Body of pancreas (tissue), 4 donors: ENCODE measurements around the gene NFIA. TPM values are rescaled to one million over a fixed set of nuclear protein-coding genes. Genes with fewer than 3 reads are reported as not detected.

Experiments used
- ATAC-seq: fragments of 150-250 bp; one replicate; pipeline ENCODE4 v1.9.1; 2016
- DNase-seq, 4 donors: peaks; one replicate each; pipeline ENCODE4 v3.0.0-alpha.2; 2019
- H3K27ac ChIP-seq, 4 donors: fragments of 200-600 bp; sonication (generic); 1 replicate in 3 of 4; 2 replicates in 1 of 4; pipeline versions ENCODE4 v1.5.1 to v1.6.1; 2016 to 2019; ENCODE audit warnings: mild to moderate bottlenecking in 1 of 4, mixed read lengths in 1 of 4, moderate library complexity in 1 of 4
- H3K27me3 ChIP-seq, 2 donors: fragments of 200-600 bp; sonication (generic); one replicate each; pipeline ENCODE4 v1.6.0; 2016; ENCODE audit warnings: mild to moderate bottlenecking in 1 of 2
- H3K36me3 ChIP-seq, 2 donors: fragments of 200-600 bp; sonication (generic); replicated peaks in 1 of 2; 2 replicates each; pipeline ENCODE4 v1.5.1; 2016; ENCODE audit warnings: low read depth in 2 of 2; ENCODE audit not compliant: insufficient read depth in 1 of 2
- H3K4me1 ChIP-seq: fragments of 200-600 bp; sonication (generic); one replicate; pipeline ENCODE4 v1.6.0; 2016
- H3K4me3 ChIP-seq, 2 donors: fragments of 200-600 bp; sonication (generic); 1 replicate in 1 of 2; 2 replicates in 1 of 2; pipeline ENCODE4 v1.5.1; 2016 to 2019
- H3K9me3 ChIP-seq, 3 donors: fragments of 200-600 bp; sonication (generic); 1 replicate in 2 of 3; 2 replicates in 1 of 3; pipeline ENCODE4 v1.5.1; 2016
- POLR2A ChIP-seq, 3 donors: fragments of 450-650 bp; IDR thresholded peaks; one replicate each; pipeline ENCODE4 v1.6.1; 2016; ENCODE audit warnings: antibody characterized with exemption in 3 of 3, mild to moderate bottlenecking in 2 of 3
- WGBS, 2 donors: methylation state at CpG; one replicate each; pipeline ENCODE4 v1.1.5; 2017; 5-methylcytosine and 5-hydroxymethylcytosine counted together
- intact Hi-C: fragments of 100-400 bp; cut with DNase I; formaldehyde crosslinking; loops from one replicate; pipeline ENCODE4 v1.15.1; 2023
- total RNA-seq, 2 donors: library from RNA; depleted of rRNA; stranded (reverse); fragments of >200 nt; gene quantifications; one replicate each; pipeline ENCODE4 v1.1.0, GENCODE V29; 2016
- TF ChIP-seq, protein P1 (sequence below), 7 experiments: fragments of 450-650 bp in 4 of 7; fragments of 200-600 bp in 3 of 7; sonication (generic) in 3 of 7; IDR thresholded peaks; one replicate each; pipeline ENCODE4 v1.5.1; 2016 to 2019; ENCODE audit warnings: antibody characterized with exemption in 7 of 7

NFIA gene
- total RNA-seq, 2 donors from 2014 or later: 21.5 to 32.3 TPM

DNA sequence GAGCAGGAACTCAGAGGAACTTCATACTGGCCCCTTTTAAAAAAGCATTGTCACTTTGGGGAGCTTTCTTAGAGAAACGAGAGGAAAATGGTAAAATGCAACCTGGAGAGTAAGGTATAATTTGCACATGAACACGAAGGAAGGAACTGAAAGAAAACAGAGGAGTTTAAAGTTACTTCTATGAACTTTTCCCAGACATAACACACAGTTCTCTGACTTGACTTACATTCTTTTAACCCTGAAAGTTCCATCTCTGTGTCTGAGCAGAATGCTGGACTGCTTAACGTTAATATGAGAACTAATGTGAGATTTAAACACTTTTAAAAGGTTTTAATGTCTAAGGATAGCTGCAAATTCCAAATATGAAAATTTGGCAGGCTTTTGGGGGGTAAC lies 102.3 kb downstream of the NFIA start:
- no peaks in the 10 kb centered on the region for H3K9me3 ChIP-seq
- no peak for DNase-seq
- H3K27me3 ChIP-seq: no peaks in the 10 kb centered on the region
- no peak overlapping the region for H3K4me3 ChIP-seq
- H3K27ac ChIP-seq: peak overlapping the region; percentile 73 to 93 (median 83)
- TF ChIP-seq, protein P1, sequence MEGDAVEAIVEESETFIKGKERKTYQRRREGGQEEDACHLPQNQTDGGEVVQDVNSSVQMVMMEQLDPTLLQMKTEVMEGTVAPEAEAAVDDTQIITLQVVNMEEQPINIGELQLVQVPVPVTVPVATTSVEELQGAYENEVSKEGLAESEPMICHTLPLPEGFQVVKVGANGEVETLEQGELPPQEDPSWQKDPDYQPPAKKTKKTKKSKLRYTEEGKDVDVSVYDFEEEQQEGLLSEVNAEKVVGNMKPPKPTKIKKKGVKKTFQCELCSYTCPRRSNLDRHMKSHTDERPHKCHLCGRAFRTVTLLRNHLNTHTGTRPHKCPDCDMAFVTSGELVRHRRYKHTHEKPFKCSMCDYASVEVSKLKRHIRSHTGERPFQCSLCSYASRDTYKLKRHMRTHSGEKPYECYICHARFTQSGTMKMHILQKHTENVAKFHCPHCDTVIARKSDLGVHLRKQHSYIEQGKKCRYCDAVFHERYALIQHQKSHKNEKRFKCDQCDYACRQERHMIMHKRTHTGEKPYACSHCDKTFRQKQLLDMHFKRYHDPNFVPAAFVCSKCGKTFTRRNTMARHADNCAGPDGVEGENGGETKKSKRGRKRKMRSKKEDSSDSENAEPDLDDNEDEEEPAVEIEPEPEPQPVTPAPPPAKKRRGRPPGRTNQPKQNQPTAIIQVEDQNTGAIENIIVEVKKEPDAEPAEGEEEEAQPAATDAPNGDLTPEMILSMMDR (IDR thresholded peaks at IDR 0.05): no peak
- TF ChIP-seq POLR2A (IDR thresholded peaks at IDR 0.05): no peak
- ATAC-seq: no peak
- 4 to 5% methylated on average over 3 of the region's 3 CpGs for WGBS, 2 donors
- intact Hi-C loops: no loop called here
- peaks cover 47% of the 10 kb centered on the region for H3K4me1 ChIP-seq
- H3K36me3 ChIP-seq: no peaks in the 10 kb centered on the region

DNA sequence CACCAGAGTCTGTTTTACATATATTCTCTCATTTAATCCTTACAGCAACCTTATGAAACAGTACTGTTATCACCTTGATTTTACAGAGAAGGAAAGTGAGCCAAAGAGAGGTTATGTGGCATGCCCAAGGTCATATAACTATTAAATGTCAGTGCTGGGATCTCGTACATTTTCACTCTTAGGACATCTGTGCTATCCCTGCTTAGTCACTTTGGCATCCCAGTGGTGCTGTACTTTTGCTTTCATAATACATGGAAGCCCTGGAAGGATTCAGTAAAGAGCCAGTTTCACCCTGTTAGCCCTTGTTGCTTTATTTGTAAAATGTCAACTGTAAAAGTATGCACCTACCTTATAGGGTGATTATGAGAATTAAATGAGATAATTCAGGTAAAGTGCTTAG lies 104.4 kb downstream of the NFIA start:
- TF ChIP-seq POLR2A (IDR thresholded peaks at IDR 0.05): no peak
- TF ChIP-seq, protein P1 (IDR thresholded peaks at IDR 0.05): no peak
- no peak for ATAC-seq
- Histone ChIP-seq H3K27ac (peak overlapping the region in 3 of 4 donors; percentile 2 to 32 (median 4)), H3K4me1 (peaks cover 57% of the 10 kb centered on the region), H3K9me3 (no peaks in the 10 kb centered on the region), H3K27me3 (no peaks in the 10 kb centered on the region), H3K4me3 (no peak overlapping the region), H3K36me3 (no peaks in the 10 kb centered on the region)
- no peak for DNase-seq
- WGBS, 2 donors: 10 to 13% methylated on average over 1 of the region's 1 CpG
- intact Hi-C loops: no loop called here

DNA sequence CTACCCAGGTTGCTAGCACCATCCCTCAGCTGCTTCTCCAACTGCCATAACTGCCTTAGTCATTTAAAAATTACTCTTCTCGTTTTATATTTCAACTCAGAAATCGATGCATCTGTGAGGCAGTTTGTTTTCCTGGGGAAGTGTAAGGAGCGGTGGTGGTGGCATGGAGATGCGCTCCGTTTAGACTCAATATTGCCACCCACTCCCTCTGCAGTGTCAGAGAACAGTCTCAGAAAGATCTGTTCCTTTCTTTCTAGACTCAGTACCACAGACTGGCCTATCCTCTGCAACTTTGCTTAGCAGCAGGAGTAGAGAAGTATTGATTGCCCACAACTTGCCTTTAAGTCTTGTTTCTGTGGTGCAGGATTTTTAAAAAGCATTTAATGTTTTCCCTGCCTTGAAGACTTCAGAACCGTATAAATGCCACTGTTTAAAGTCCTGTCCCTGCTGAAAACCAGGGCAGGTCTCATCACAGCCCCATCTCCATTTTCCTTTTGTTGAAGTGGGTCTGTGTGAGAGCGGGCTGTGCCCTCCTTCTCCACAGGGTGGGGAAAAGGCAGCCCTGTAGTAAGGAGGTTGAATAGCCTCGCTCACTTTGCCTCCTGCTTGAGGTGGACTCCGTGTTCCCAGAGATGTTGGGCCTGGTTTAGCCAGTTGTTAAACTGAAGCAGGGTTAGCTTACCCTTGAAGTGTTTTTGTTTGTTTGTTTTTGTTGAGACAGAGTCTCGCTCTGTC lies 105.2 kb downstream of the NFIA start:
- H3K4me3 ChIP-seq: no peak overlapping the region
- no peaks in the 10 kb centered on the region for H3K27me3 ChIP-seq
- H3K4me1 ChIP-seq: peaks cover 53% of the 10 kb centered on the region
- H3K9me3 ChIP-seq: no peaks in the 10 kb centered on the region
- no peak for DNase-seq
- intact Hi-C loops: no loop called here
- TF ChIP-seq, protein P1 (IDR thresholded peaks at IDR 0.05): no peak
- TF ChIP-seq POLR2A (IDR thresholded peaks at IDR 0.05): no peak
- no peaks in the 10 kb centered on the region for H3K36me3 ChIP-seq
- H3K27ac ChIP-seq: peak overlapping the region in 2 of 4 donors; percentile 4 to 17
- 83 to 85% methylated on average over 10 of the region's 10 CpGs for WGBS, 2 donors
- no peak for ATAC-seq

DNA sequence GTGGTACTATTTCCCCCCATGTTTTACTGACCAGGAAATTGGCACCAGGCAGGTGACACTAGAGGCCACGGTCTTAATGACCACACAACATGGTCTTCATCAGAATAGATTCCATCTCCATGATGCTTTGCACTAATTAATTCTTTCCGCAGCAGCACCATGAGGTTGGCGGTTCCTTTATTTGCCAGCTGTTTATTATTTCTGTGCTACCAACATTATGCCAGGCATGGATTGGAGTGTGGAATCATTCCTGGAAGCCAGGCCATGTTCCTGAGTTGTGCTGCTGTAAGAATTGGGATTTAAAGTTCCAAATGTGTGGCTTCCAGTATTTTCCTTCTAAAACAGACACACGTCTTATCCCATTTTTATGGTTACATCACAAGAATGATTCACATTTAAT lies 107.8 kb downstream of the NFIA start:
- Histone ChIP-seq H3K27ac (no peak overlapping the region), H3K36me3 (no peaks in the 10 kb centered on the region), H3K27me3 (no peaks in the 10 kb centered on the region), H3K4me1 (peaks cover 40% of the 10 kb centered on the region), H3K4me3 (no peak overlapping the region), H3K9me3 (no peaks in the 10 kb centered on the region)
- ATAC-seq (no peak), DNase-seq (no peak)
- 91 to 92% methylated on average over 4 of the region's 4 CpGs for WGBS, 2 donors
- no peak for TF ChIP-seq POLR2A (IDR thresholded peaks at IDR 0.05)
- TF ChIP-seq, protein P1 (IDR thresholded peaks at IDR 0.05): no peak
- intact Hi-C loops: no loop called here
